Brain microvascular endothelial cell (primary cell): Measurements from ENCODE around the gene PRIM1.
"Not testable (repeated sequence)": the region's sequence is repeated elsewhere in the genome, so short reads cannot be mapped to it uniquely, and the experiment has no call there.

Experiments used
- DNase-seq: peaks from one replicate; pipeline ENCODE4 v3.0.0-alpha.2; 2020
- H3K27ac ChIP-seq: fragments of 250-450 bp; sonication (Bioruptor Pico); 2 replicates; pipeline ENCODE4 v1.5.1; 2020; ENCODE audit warnings: mild to moderate bottlenecking, moderate library complexity
- H3K27me3 ChIP-seq: fragments of 250-450 bp; sonication (Bioruptor Pico); replicated peaks from 2 replicates; pipeline ENCODE4 v1.5.1; 2020; ENCODE audit warnings: mild to moderate bottlenecking
- H3K36me3 ChIP-seq: fragments of 250-450 bp; sonication (Bioruptor Pico); replicated peaks from 2 replicates; pipeline ENCODE4 v1.5.1; 2020; ENCODE audit warnings: mild to moderate bottlenecking
- H3K4me3 ChIP-seq: 2 replicates; pipeline ENCODE4 v1.5.1; 2011; ENCODE audit warnings: low read depth, mild to moderate bottlenecking, control low read depth, low read length, moderate library complexity
- CTCF ChIP-seq: IDR thresholded peaks from 2 replicates; pipeline ENCODE4 v1.5.1; 2011; ENCODE audit warnings: low read depth, mild to moderate bottlenecking, moderate library complexity, low read length, control low read depth, inconsistent platforms; ENCODE audit errors: missing control alignments
- in situ Hi-C: cut with HindIII; loops from 2 replicates; pipeline ENCODE4 v1.10.0; 2017; ENCODE audit warnings: low sequenced_read_pairs, low pct_ligation_motif_present

The PRIM1 gene

GRCh38 chr12:56713345-56713744 is 38.8 kb downstream of the PRIM1 start:
- Histone ChIP-seq H3K36me3 (peaks cover 52% of the 10 kb centered on the region), H3K4me3 (no peak overlapping the region), H3K27ac (no peak overlapping the region), H3K27me3 (no peaks in the 10 kb centered on the region)
- TF ChIP-seq CTCF = no peak
- no peak for DNase-seq
- in situ Hi-C loops = no loop called here

GRCh38 chr12:56709759-56710376 is 42.3 kb downstream of the PRIM1 start:
- no peak for DNase-seq
- no peak overlapping the region for H3K4me3 ChIP-seq
- H3K27ac ChIP-seq = no peak overlapping the region
- no peaks in the 10 kb centered on the region for H3K27me3 ChIP-seq
- in situ Hi-C loops = no loop called here
- peaks cover 37% of the 10 kb centered on the region for H3K36me3 ChIP-seq
- TF ChIP-seq CTCF = no peak

DNA sequence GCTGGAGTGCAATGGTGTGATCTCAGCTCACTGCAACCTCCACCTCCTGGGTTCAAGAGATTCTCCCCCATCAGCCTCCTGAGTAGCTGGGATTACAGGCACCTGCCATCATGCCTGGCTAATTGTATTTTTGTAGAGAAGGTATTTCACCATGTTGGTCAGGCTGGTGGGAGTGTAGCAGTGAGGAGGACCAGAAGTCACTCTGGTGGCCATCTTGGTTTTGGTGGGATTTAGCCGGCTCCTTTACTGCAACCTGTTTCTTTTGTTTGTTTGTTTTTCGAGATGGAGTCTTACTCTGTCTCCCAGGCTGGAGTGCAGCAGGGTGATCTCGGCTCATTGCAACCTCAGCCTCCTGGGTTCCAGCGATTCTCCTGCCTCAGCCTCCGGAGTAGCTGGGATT is 47.6 kb downstream of the PRIM1 start:
- H3K27me3 ChIP-seq, DNase-seq, H3K4me3 ChIP-seq, H3K27ac ChIP-seq, H3K36me3 ChIP-seq, in situ Hi-C loops: not testable (repeated sequence)

DNA sequence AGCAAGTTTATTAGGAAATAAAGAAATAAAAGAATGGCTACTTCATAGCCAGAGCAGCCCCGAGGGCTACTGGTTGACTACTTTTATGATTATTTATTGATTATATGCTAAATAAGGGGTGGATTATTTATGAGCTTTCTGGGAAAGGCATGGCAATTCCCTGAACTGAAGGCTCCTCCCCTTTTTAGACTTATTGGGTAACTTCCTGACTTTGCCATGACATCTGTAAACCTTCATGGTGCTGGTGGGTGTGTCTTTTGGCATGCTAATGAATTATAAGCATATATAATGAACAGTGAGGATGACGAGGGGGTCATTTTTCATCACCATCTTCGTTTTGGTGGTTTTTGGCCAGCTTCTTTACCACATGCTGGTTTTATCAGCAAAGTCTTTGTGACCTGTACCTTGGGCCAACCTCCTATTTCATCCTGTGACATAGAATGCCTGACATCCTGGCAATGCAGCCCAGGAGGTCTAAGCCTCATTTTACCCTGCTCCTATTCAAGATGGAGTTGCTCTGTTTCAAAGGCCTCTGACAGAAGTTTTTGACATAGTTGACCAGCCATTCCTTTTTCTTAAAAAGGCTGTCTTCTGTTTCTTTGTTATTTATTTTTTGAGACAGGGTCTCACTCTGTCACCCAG is 53.0 kb downstream of the PRIM1 start:
- Histone ChIP-seq H3K27me3 (no peaks in the 10 kb centered on the region), H3K27ac (no peak overlapping the region), H3K4me3 (no peak overlapping the region), H3K36me3 (no peaks in the 10 kb centered on the region)
- in situ Hi-C loops = no loop called here
- no peak for TF ChIP-seq CTCF
- DNase-seq = no peak

- TF ChIP-seq CTCF = no peak
- in situ Hi-C loops = no loop called here
- peak; percentile 31 for DNase-seq
- no peaks in the 10 kb centered on the region for H3K36me3 ChIP-seq
- no peaks in the 10 kb centered on the region for H3K27me3 ChIP-seq
- no peak overlapping the region for H3K4me3 ChIP-seq
- no peak overlapping the region for H3K27ac ChIP-seq
These were observed 56.6 kb downstream of the PRIM1 start for GRCh38 chr12:56695327-56696101.

GRCh38 chr12:56694161-56694560 is 58.0 kb downstream of the PRIM1 start:
- Histone ChIP-seq H3K36me3 (no peaks in the 10 kb centered on the region), H3K27me3 (no peaks in the 10 kb centered on the region), H3K27ac (no peak overlapping the region), H3K4me3 (no peak overlapping the region)
- no peak for DNase-seq
- in situ Hi-C loops = no loop called here
- TF ChIP-seq CTCF = no peak
